CD4-positive, alpha-beta T cell treated with Interferon alpha-2 for 1 hour (primary cell): Measurements from ENCODE around the gene ATP5F1C.
"Not testable (repeated sequence)": the region's sequence is repeated elsewhere in the genome, so short reads cannot be mapped to it uniquely, and the experiment has no call there.

ENCODE experiments used
- DNase-seq, 2 donors: peaks; one replicate each; pipeline ENCODE4 v3.0.0-alpha.2; 2020 to 2022

The ATP5F1C gene

DNA sequence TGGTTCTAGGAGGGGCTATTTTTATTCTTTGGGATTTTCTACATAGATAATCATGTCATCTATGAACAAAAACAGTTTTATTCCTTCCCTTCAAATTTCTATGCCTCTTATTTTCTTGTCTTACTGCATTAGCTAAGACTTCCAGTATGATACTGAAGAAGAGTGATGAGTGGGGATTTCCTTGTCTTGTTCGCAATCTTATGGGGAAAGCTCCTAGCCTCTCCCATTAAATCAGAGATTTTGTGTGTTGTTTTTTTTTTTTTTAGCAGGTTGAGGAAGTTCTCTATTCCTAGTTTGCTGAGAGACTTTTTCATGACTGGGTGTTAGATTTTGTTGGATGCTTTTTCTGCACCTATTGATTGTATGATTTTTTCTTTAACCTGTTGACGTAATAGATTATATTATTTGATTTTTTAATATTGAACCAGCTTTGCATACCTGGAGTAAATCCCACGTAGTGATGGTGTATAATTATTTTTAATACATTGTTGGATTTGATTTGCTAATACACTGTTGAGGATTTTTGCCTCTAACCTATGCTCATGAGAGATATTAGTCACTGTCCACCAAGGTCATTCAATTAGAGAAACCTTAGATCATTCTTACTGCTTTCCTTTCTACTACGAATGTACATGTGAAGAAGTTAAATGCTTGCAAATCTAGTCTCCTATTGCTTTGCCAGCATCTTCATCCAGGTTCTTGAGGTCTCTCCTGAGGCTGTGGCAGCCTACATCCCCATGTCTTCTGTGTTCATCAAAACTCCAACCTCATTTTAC is 6.5 kb downstream of the ATP5F1C start:
- no peak for DNase-seq

GRCh38 chr10:7795605-7796004 is 7.6 kb downstream of the ATP5F1C start:
- DNase-seq: no peak

DNA sequence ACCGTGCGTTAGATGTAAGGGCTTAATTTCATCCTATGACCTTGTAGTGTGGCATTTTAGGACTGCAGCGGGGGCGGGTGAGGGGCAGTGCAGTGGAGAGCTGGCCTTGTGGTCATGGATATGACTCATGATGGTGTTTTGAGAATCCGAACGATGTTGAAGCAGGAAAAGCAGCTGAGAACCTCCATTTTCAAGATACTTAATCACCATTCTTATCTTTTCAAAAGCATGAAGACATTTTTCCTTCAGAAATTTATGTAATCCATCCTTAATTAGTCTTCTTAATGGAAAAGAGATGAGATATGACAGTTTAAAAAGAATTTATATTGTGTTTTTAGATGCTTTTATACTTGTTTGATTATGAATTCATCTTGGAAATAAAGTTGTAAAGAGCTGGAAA is 9.6 kb downstream of the ATP5F1C start:
- DNase-seq: no peak

- no peak for DNase-seq
These were observed 14.6 kb downstream of the ATP5F1C start for GRCh38 chr10:7802606-7803005.

GRCh38 chr10:7804216-7804615 is 16.2 kb downstream of the ATP5F1C start:
- no peak for DNase-seq

DNA sequence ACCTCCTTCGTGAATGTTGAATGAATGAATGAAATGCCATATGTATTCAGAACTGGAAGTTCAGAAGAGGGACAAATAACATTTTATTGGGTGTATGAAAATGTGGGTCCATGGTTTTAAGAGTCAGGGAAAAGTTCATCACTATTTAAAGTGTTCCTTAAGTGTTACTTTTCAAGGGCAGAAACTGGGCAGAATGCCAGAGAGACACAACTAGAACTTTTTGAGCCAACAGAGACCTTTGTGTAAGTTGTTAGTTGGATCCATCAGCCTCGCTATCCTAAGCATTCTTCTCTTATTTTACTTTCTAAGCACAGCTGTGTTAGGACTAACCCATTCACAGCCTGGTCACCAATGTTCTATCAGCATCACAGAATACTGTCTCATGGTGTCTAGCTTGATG is 16.8 kb downstream of the ATP5F1C start:
- no peak for DNase-seq

DNA sequence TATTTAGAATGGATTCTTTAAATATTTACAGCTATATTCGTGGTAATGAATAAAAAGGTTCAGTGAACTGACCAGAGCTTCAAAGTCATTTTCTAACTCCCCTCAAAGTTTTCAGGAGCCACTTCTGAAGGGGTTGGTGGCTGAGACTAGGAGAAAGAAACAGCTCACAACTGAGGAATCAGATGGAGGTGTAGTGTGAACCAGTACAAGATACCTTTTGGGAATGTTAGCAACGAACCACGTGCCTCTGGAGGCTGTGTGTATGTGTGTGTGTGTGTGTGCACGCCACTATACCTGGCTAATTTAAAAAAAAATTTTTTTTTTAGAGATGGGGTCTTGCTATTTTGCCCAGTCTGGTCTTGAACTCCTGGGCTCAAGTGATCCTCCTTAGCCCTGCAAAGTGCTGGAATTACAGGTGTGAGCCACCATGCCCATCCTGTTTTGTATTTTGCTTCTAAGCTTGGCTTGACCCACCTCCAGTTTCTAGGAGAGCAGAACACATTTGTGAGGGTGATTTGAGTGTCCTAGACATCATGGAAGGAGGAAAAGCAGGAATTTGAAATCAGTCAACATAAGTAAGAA is 20.8 kb downstream of the ATP5F1C start:
- DNase-seq: no peak

- no peak for DNase-seq
These were observed 22.5 kb downstream of the ATP5F1C start for GRCh38 chr10:7810443-7810842.

DNA sequence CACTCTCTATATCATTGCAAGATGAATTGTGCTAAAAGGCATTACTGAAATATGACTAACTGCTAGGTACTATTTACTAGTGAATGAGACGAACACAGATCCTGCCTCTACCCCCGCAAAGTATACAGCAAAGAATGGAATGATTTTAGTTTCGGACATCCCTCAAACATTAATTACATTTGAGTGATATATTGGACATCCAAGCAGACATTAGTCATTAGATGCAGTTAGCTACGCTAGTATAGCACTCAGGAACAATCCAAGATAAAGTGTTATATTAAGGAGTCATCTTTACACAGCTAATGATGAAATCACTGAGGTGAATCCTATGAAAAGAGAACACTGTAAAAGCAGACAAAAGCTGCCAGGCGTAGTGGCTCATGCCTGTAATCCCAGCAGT is 23.0 kb downstream of the ATP5F1C start:
- DNase-seq: no peak

GRCh38 chr10:7811743-7812142 is 23.8 kb downstream of the ATP5F1C start:
- DNase-seq: not testable (repeated sequence)

- no peak for DNase-seq
These were observed 25.5 kb downstream of the ATP5F1C start for GRCh38 chr10:7813481-7813880.

DNA sequence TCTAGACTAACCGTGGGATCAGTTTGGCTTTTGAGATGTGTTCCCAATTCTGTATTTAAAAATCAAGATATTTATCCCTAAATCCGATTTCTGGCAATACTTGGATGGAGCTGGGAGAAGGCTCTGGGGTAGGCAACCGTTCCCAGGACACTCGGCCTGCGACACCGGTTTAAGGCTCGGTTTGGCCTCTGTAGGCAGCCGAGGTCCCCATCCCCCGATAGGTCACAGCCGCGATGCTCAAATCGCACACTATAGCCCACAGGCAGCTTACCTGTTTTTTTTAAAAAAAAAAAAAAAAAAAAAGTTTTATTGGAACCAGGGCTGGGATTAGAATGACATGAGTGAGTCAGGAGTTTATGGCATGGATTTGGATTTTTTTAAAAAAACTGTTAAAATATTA is 29.6 kb downstream of the ATP5F1C start:
- no peak for DNase-seq

GRCh38 chr10:7817984-7818294 is 30.0 kb downstream of the ATP5F1C start:
- DNase-seq: no peak

DNA sequence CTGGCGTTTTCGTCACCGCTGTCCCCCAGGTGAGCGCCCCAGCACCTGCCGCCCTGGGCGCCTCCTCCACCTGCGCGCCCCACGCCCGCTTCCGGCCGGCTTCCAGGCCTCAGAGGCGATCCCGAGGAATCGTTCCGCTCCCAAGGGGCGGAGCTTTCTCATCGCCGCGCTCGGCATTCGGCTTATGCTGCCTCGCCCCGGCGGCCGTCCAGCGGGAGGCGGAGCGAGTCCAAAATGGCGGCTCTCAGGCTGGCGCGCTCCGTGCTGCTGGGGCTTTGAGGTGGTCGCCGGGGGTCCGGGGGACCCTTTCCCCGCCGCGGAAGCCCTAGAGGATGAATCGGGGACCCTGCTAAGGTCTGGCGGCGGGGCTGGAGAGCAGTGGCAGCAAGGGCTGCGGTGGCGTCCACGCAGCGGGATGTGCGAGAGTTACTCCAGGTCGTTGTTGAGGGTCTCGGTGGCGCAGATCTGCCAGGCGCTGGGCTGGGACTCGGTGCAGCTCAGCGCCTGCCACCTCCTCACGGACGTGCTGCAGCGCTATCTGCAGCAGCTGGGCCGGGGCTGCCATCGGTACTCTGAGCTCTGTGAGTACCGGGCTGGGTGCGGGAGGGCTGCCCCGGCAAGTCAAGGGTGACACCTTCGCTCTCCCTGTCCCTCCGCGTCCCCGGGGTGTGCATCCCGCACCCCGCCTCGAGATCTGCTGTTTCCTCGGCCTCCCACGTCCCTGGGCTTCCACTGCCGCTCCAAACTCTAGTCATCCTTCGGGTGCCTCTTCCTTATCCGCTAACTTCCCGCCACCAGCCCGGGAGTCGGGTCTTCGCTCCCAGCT is 30.5 kb downstream of the ATP5F1C start, which contains the start of gene TAF3:
TAF3 (plus strand) TSS at position 211 of the 826 bp plus-strand sequence; CDS start at position 416, 205 bp downstream.
- DNase-seq: peak; percentile 84 to 92

- peak in 1 of 2 donors; percentile 23 for DNase-seq
These were observed 31.1 kb downstream of the ATP5F1C start for GRCh38 chr10:7819121-7819460.

GRCh38 chr10:7824251-7824650 is 36.3 kb downstream of the ATP5F1C start:
- DNase-seq: no peak

DNA sequence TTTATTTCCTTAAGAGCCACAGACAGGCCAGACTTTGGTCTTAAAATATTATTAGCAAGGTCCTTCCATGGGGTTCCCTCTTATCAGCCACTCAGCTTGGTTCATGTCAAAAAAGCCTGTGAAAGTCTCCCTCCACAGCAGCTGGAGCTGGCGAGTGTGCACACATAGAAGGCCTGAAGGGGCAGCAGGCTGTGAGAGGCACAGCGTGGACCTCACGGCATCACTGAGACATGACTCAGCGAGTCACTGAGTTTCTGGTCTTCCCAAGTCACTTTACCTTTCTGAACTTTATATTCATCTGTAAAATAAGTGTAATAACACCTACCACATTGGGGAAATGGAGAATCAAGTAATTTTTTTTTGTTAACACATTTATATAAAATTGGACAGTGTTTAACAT is 39.0 kb downstream of the ATP5F1C start:
- no peak for DNase-seq

DNA sequence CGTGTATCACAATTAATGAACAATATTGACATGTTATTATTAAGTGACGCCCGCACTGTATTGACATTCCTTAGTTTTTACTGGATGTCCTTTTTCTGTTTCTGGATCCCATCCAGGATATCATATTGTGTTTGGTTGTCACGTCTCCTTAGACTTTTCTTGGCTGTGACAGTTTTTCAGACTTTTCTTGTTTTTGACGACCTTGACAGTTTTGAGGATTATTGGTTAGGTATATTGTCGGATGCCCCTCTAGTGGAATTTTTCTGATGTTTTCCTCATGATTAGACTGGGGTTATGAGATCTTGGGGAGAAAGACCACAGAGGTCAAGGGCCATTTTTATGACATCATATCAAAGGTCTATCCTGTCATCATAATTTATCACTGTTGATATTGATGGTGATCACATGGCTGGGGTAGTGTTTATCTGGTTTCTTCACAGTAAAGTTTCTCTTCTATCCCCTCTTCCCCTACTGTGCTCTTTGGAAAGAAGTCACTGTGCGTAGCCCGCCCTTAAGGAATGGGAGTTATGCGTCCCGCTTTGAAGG is 41.4 kb downstream of the ATP5F1C start:
- DNase-seq: no peak

DNA sequence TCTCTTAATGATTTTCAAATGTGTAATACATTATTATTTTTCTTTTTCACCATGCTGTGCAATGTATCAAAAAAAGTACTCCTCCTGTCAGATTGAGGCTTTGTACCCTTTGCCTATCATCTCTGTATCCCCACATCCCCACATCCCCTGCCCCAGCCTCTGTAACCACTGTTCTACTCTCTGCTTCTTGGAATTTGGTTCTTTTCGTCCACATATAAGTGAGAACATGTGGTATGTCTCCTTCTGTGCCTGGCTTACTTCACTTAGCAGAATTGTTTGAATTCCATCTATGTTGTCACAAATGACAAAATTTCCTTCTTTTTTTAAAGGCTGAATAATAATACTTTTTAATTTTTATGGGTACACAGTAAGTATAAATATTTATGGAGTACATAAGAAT is 44.1 kb downstream of the ATP5F1C start:
- DNase-seq: no peak

GRCh38 chr10:7833210-7833609 is 45.2 kb downstream of the ATP5F1C start:
- no peak for DNase-seq

- no peak for DNase-seq
These were observed 46.3 kb downstream of the ATP5F1C start for GRCh38 chr10:7834262-7834661.

DNA sequence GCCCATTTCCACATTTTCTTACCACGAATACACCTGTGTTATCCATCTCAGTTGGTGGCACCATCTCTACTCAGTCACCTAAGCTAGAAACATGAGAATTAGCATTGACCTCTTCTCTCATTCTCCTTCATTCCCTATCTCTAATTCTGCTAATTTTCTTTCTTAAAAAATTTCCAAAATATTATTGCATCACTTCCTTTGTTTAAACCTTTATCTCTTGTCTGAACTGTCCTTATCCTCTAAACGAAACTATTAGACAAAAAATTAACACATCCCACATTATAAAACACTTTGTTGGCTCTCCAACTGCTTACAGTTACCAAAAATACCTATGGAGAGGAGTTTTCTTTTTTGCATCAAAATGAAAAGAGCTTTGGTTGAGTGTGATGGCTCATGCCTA is 48.6 kb downstream of the ATP5F1C start:
- DNase-seq: no peak

DNA sequence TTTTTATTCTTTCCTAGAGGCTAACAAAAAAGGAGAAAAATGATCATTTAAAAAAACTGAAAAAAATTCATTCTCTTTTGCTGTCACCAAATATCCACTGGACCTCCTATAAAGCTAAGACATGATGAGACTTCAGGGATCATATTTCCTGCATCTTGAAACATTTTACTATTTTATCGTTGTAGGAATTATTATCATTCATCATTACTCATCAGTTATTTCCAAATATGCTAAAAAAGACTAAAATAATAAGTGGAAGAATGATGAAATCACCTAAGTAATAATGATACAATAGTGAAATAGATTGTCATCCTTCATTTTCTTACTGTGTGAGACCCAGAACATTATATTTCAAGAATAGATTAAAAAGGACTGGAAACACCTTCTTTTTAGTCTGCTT is 58.6 kb downstream of the ATP5F1C start:
- no peak for DNase-seq
